Stimulated activated naive CD8-positive, alpha-beta T cell treated with anti-CD3 and anti-CD28 coated beads, Interleukin-15, Interleukin-2, amounts not matched to agents 100 ng/mL and 50 ng/mL, for 24 hours (primary cell): ENCODE results near the gene TWNK.
A peak's percentile ranks its signal among the peaks of the same experiment; 100 is the strongest.
"Not testable (repeated sequence)": the region's sequence is repeated elsewhere in the genome, so short reads cannot be mapped to it uniquely, and the experiment has no call there.

Source experiments
- H3K27ac Mint-ChIP-seq: one replicate; pipeline ENCODE4 v1.8.0; 2021; ENCODE audit warnings: mild to moderate bottlenecking, mixed read lengths
- H3K27me3 Mint-ChIP-seq: one replicate; pipeline ENCODE4 v1.8.0; 2021; ENCODE audit warnings: mixed read lengths
- H3K36me3 Mint-ChIP-seq: one replicate; pipeline ENCODE4 v1.8.0; 2021; ENCODE audit warnings: low read depth, mixed read lengths
- H3K4me1 Mint-ChIP-seq: one replicate; pipeline ENCODE4 v1.8.0; 2021; ENCODE audit warnings: low read depth, mixed read lengths
- H3K4me3 Mint-ChIP-seq: one replicate; pipeline ENCODE4 v1.8.0; 2021; ENCODE audit warnings: mild to moderate bottlenecking, mixed read lengths
- H3K9me3 Mint-ChIP-seq: one replicate; pipeline ENCODE4 v1.8.0; 2021; ENCODE audit warnings: mixed read lengths

TWNK gene

GRCh38 chr10:101034404-101034803 is 47.1 kb downstream of the TWNK start:
- not testable (repeated sequence) for H3K27ac Mint-ChIP-seq, H3K4me3 Mint-ChIP-seq, H3K9me3 Mint-ChIP-seq, H3K36me3 Mint-ChIP-seq, H3K27me3 Mint-ChIP-seq
- peaks cover 28% of the 10 kb centered on the region for H3K4me1 Mint-ChIP-seq

- no peak overlapping the region for H3K27ac Mint-ChIP-seq
These were observed 48.0 kb downstream of the TWNK start for GRCh38 chr10:101035314-101035713.

GRCh38 chr10:101035916-101036702 is 48.8 kb downstream of the TWNK start:
- peaks cover 9% of the 10 kb centered on the region for H3K36me3 Mint-ChIP-seq
- H3K27ac Mint-ChIP-seq: no peak overlapping the region
- H3K4me3 Mint-ChIP-seq: no peak overlapping the region
- no peaks in the 10 kb centered on the region for H3K27me3 Mint-ChIP-seq
- H3K4me1 Mint-ChIP-seq: peaks cover 29% of the 10 kb centered on the region
- no peaks in the 10 kb centered on the region for H3K9me3 Mint-ChIP-seq

More at GRCh38 chr10:101035314-101035713, 48.0 kb downstream of the TWNK start:
- no peaks in the 10 kb centered on the region for H3K9me3 Mint-ChIP-seq
- H3K27me3 Mint-ChIP-seq: no peaks in the 10 kb centered on the region
- peaks cover 9% of the 10 kb centered on the region for H3K36me3 Mint-ChIP-seq
- H3K4me3 Mint-ChIP-seq: no peak overlapping the region
- H3K4me1 Mint-ChIP-seq: peaks cover 27% of the 10 kb centered on the region

- Mint-ChIP-seq H3K9me3 (no peaks in the 10 kb centered on the region), H3K4me1 (peaks cover 30% of the 10 kb centered on the region), H3K36me3 (peaks cover 9% of the 10 kb centered on the region), H3K4me3 (no peak overlapping the region), H3K27ac (no peak overlapping the region), H3K27me3 (no peaks in the 10 kb centered on the region)
These were observed 49.4 kb downstream of the TWNK start for GRCh38 chr10:101036726-101037125.

- no peak overlapping the region for H3K4me3 Mint-ChIP-seq
- peaks cover 9% of the 10 kb centered on the region for H3K36me3 Mint-ChIP-seq
- H3K4me1 Mint-ChIP-seq: peaks cover 30% of the 10 kb centered on the region
- no peaks in the 10 kb centered on the region for H3K9me3 Mint-ChIP-seq
- no peaks in the 10 kb centered on the region for H3K27me3 Mint-ChIP-seq
- no peak overlapping the region for H3K27ac Mint-ChIP-seq
These were observed 51.1 kb downstream of the TWNK start for GRCh38 chr10:101038484-101038883.

GRCh38 chr10:101040061-101040460 is 52.7 kb downstream of the TWNK start:
- Mint-ChIP-seq H3K27ac (no peak overlapping the region), H3K4me3 (no peak overlapping the region), H3K27me3 (peaks cover 7% of the 10 kb centered on the region), H3K36me3 (peaks cover 9% of the 10 kb centered on the region), H3K9me3 (no peaks in the 10 kb centered on the region), H3K4me1 (peaks cover 26% of the 10 kb centered on the region)

GRCh38 chr10:101040851-101041250 is 53.5 kb downstream of the TWNK start:
- H3K36me3 Mint-ChIP-seq: peaks cover 9% of the 10 kb centered on the region
- H3K27ac Mint-ChIP-seq: peak overlapping the region; percentile 13
- H3K4me3 Mint-ChIP-seq: no peak overlapping the region
- peaks cover 7% of the 10 kb centered on the region for H3K27me3 Mint-ChIP-seq
- H3K4me1 Mint-ChIP-seq: peaks cover 26% of the 10 kb centered on the region
- H3K9me3 Mint-ChIP-seq: no peaks in the 10 kb centered on the region

- Mint-ChIP-seq H3K4me1 (peaks cover 26% of the 10 kb centered on the region), H3K36me3 (peaks cover 9% of the 10 kb centered on the region), H3K9me3 (no peaks in the 10 kb centered on the region), H3K27me3 (peaks cover 10% of the 10 kb centered on the region), H3K27ac (peak overlapping the region; percentile 13), H3K4me3 (no peak overlapping the region)
These were observed 54.0 kb downstream of the TWNK start for GRCh38 chr10:101041252-101041761.

- H3K9me3 Mint-ChIP-seq: no peaks in the 10 kb centered on the region
- H3K4me3 Mint-ChIP-seq: peak overlapping the region; percentile 94
- peaks cover 9% of the 10 kb centered on the region for H3K36me3 Mint-ChIP-seq
- H3K4me1 Mint-ChIP-seq: peaks cover 26% of the 10 kb centered on the region
- peak overlapping the region; percentile 89 for H3K27ac Mint-ChIP-seq
- H3K27me3 Mint-ChIP-seq: peaks cover 18% of the 10 kb centered on the region
These were observed 54.8 kb downstream of the TWNK start for GRCh38 chr10:101042118-101042517.

GRCh38 chr10:101042667-101043362 is 55.5 kb downstream of the TWNK start:
- Mint-ChIP-seq H3K27ac (peak overlapping the region; percentile 89), H3K9me3 (no peaks in the 10 kb centered on the region), H3K4me1 (peaks cover 26% of the 10 kb centered on the region), H3K4me3 (peak overlapping the region; percentile 94), H3K36me3 (peaks cover 3% of the 10 kb centered on the region), H3K27me3 (peaks cover 25% of the 10 kb centered on the region)

- Mint-ChIP-seq H3K27ac (no peak overlapping the region), H3K9me3 (no peaks in the 10 kb centered on the region), H3K4me1 (peaks cover 28% of the 10 kb centered on the region), H3K4me3 (peak overlapping the region; percentile 94), H3K36me3 (no peaks in the 10 kb centered on the region), H3K27me3 (peaks cover 30% of the 10 kb centered on the region)
These were observed 56.0 kb downstream of the TWNK start for GRCh38 chr10:101043363-101043707.
